DOHH2 (cell line): ENCODE data around the gene EIF5A.
A peak's percentile ranks its signal among the peaks of the same experiment; 100 is the strongest.

Experiments
- H3F3A ChIP-seq: fragments of 200-600 bp; sonication (generic), shearing (Covaris generic); 2 replicates; pipeline ENCODE4 v1.6.0; 2016; ENCODE audit warnings: antibody characterized with exemption, mild to moderate bottlenecking; ENCODE audit not compliant: control insufficient read depth, insufficient read depth
- H3K27ac ChIP-seq: fragments of 200-600 bp; sonication (generic); 2 replicates; pipeline ENCODE4 v1.5.1; 2014; ENCODE audit warnings: low read depth, mild to moderate bottlenecking, low read length, moderate library complexity
- H3K27me3 ChIP-seq: fragments of 200-600 bp; sonication (generic); 2 replicates; pipeline ENCODE4 v1.6.1; 2014; ENCODE audit warnings: mild to moderate bottlenecking, low read length, mixed read lengths; ENCODE audit not compliant: control insufficient read depth
- H3K36me3 ChIP-seq: fragments of 200-600 bp; sonication (generic); 2 replicates; pipeline ENCODE4 v1.6.1; 2014; ENCODE audit warnings: mild to moderate bottlenecking, low read length, moderate library complexity, mixed read lengths; ENCODE audit not compliant: control insufficient read depth
- H3K4me1 ChIP-seq: fragments of 200-600 bp; sonication (generic); 2 replicates; pipeline ENCODE4 v1.6.1; 2014; ENCODE audit warnings: mild to moderate bottlenecking, low read length, mixed read lengths; ENCODE audit not compliant: control insufficient read depth
- H3K4me2 ChIP-seq: fragments of 200-600 bp; sonication (generic); 2 replicates; pipeline ENCODE4 v1.6.0; 2014; ENCODE audit warnings: mild to moderate bottlenecking, low read length, moderate library complexity
- H3K4me3 ChIP-seq: fragments of 200-600 bp; sonication (generic); 2 replicates; pipeline ENCODE4 v1.5.1; 2014; ENCODE audit warnings: mild to moderate bottlenecking, low read length, mixed read lengths
- H3K79me2 ChIP-seq: fragments of 200-600 bp; sonication (generic); 2 replicates; pipeline ENCODE4 v1.6.1; 2014; ENCODE audit warnings: mild to moderate bottlenecking, low read length, mixed read lengths; ENCODE audit not compliant: control insufficient read depth
- H3K9me2 ChIP-seq: fragments of 200-600 bp; sonication (generic); replicated peaks from 2 replicates; pipeline ENCODE4 v1.6.1; 2014; ENCODE audit warnings: mild to moderate bottlenecking, low read length, mixed read lengths; ENCODE audit not compliant: control insufficient read depth
- H3K9me3 ChIP-seq: fragments of 200-600 bp; sonication (generic); 2 replicates; pipeline ENCODE4 v1.6.1; 2014; ENCODE audit warnings: antibody characterized with exemption, low read length, mixed read lengths; ENCODE audit not compliant: control insufficient read depth, insufficient read depth
- H4K20me1 ChIP-seq: fragments of 200-600 bp; sonication (generic); 2 replicates; pipeline ENCODE4 v1.6.0; 2014; ENCODE audit warnings: low read depth, mild to moderate bottlenecking, antibody characterized with exemption, low read length, moderate library complexity; ENCODE audit not compliant: control insufficient read depth, insufficient read depth
- EZH2phosphoT487 ChIP-seq: fragments of 200-600 bp; sonication (generic); IDR thresholded peaks from 2 replicates; pipeline ENCODE4 v1.6.1; 2017; ENCODE audit warnings: borderline replicate concordance, mild to moderate bottlenecking, antibody characterized with exemption, low read length, moderate library complexity, mixed read lengths
- TF ChIP-seq, protein P1 (sequence below): fragments of 200-600 bp; sonication (generic); IDR thresholded peaks from one replicate; pipeline ENCODE4 v1.5.1; 2014; ENCODE audit warnings: antibody characterized with exemption, mild to moderate bottlenecking, low read depth, low read length; ENCODE audit not compliant: poor library complexity, severe bottlenecking

The EIF5A gene

GRCh38 chr17:7308625-7309433 lies 1.4 kb downstream of the EIF5A start:
- no peak for TF ChIP-seq EZH2phosphoT487
- TF ChIP-seq, protein P1, sequence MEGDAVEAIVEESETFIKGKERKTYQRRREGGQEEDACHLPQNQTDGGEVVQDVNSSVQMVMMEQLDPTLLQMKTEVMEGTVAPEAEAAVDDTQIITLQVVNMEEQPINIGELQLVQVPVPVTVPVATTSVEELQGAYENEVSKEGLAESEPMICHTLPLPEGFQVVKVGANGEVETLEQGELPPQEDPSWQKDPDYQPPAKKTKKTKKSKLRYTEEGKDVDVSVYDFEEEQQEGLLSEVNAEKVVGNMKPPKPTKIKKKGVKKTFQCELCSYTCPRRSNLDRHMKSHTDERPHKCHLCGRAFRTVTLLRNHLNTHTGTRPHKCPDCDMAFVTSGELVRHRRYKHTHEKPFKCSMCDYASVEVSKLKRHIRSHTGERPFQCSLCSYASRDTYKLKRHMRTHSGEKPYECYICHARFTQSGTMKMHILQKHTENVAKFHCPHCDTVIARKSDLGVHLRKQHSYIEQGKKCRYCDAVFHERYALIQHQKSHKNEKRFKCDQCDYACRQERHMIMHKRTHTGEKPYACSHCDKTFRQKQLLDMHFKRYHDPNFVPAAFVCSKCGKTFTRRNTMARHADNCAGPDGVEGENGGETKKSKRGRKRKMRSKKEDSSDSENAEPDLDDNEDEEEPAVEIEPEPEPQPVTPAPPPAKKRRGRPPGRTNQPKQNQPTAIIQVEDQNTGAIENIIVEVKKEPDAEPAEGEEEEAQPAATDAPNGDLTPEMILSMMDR: no peak
- Histone ChIP-seq H3K36me3 (peaks cover 62% of the 10 kb centered on the region), H3K4me2 (peak overlapping the region; percentile 73), H3K27me3 (no peaks in the 10 kb centered on the region), H3K4me3 (peak overlapping the region; percentile 84), H3F3A (peaks cover 59% of the 10 kb centered on the region), H3K79me2 (peaks cover 55% of the 10 kb centered on the region), H3K4me1 (peaks cover 45% of the 10 kb centered on the region), H3K27ac (peak overlapping the region; percentile 87), H3K9me2 (no peaks in the 10 kb centered on the region), H4K20me1 (peaks cover 34% of the 10 kb centered on the region), H3K9me3 (no peaks in the 10 kb centered on the region)

- H3K27ac ChIP-seq: peak overlapping the region; percentile 87
- no peaks in the 10 kb centered on the region for H3K9me3 ChIP-seq
- peak overlapping the region; percentile 73 for H3K4me2 ChIP-seq
- H3K36me3 ChIP-seq: peaks cover 69% of the 10 kb centered on the region
- H3K4me1 ChIP-seq: peaks cover 53% of the 10 kb centered on the region
- peaks cover 63% of the 10 kb centered on the region for H3K79me2 ChIP-seq
- no peaks in the 10 kb centered on the region for H3K9me2 ChIP-seq
- no peaks in the 10 kb centered on the region for H3K27me3 ChIP-seq
- peaks cover 34% of the 10 kb centered on the region for H4K20me1 ChIP-seq
- H3F3A ChIP-seq: peaks cover 66% of the 10 kb centered on the region
- peak overlapping the region; percentile 84 for H3K4me3 ChIP-seq
- TF ChIP-seq, protein P1: no peak
Measured at GRCh38 chr17:7309628-7310027, 2.2 kb downstream of the EIF5A start.

DNA sequence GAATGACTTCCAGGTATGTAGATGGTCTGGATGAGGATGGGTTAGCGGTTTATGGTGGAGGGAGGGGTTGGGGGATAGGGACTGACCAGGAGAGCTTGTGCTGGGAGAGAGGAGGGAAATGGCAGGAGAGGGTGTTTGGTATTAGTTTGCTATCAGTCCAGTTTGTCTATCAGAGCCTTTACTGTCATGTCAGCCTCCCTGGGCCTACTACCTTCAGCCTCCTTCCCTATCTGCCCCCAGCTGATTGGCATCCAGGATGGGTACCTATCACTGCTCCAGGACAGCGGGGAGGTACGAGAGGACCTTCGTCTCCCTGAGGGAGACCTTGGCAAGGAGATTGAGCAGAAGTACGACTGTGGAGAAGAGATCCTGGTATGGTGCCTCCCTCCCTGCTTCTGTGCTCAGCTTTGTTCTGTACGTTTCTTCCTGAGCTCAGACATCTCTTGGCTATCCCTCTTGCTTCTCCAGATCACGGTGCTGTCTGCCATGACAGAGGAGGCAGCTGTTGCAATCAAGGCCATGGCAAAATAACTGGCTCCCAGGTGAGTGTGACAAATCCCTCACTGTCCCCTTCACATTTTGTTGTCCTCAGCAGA lies 3.8 kb downstream of the EIF5A start:
- peak overlapping the region; percentile 73; the same call in 1 of the 2 replicates for H3K4me2 ChIP-seq
- no peaks in the 10 kb centered on the region for H3K9me3 ChIP-seq
- peaks cover 67% of the 10 kb centered on the region for H3F3A ChIP-seq
- no peak overlapping the region for H3K27ac ChIP-seq
- H3K79me2 ChIP-seq: peaks cover 68% of the 10 kb centered on the region
- H4K20me1 ChIP-seq: peaks cover 34% of the 10 kb centered on the region
- no peaks in the 10 kb centered on the region for H3K27me3 ChIP-seq
- TF ChIP-seq EZH2phosphoT487: no peak
- TF ChIP-seq, protein P1: no peak
- no peaks in the 10 kb centered on the region for H3K9me2 ChIP-seq
- no peak overlapping the region for H3K4me3 ChIP-seq
- H3K4me1 ChIP-seq: peaks cover 58% of the 10 kb centered on the region
- H3K36me3 ChIP-seq: peaks cover 81% of the 10 kb centered on the region
